ENCODE data around the gene GPD1.

The GPD1 gene

GRCh38 chr12:50085615-50086072, 18.2 kb upstream of the GPD1 start:
- Histone ChIP-seq H3K9ac (ENCODE audit: low read length) (peak overlapping the region; percentile 41), H3K36me3 (ENCODE audit: control insufficient read depth, insufficient read depth, low read length) (peaks cover 43% of the 10 kb centered on the region), H3K4me1 (ENCODE audit: control insufficient read depth, insufficient read depth, low read length) (peaks cover 7% of the 10 kb centered on the region; the same call in 1 of the 2 replicates), H3K27ac (ENCODE audit: low read depth, low read length) (peak overlapping the region; percentile 72; the same call in 1 of the 2 replicates), H3K4me3 (ENCODE audit: low read depth, low read length) (peak overlapping the region; percentile 70), H3K27me3 (ENCODE audit: control insufficient read depth, insufficient read depth, low read length) (peaks cover 20% of the 10 kb centered on the region), H3K9me3 (ENCODE audit: control insufficient read depth, insufficient read depth, low read depth, low read length) (no peaks in the 10 kb centered on the region)

GRCh38 chr12:50086148-50086547, 17.7 kb upstream of the GPD1 start:
- H3K27me3 ChIP-seq (ENCODE audit: control insufficient read depth, insufficient read depth, low read length), result peaks cover 15% of the 10 kb centered on the region; the same call in 1 of the 2 replicates
- H3K9ac ChIP-seq (ENCODE audit: low read length), result peak overlapping the region; percentile 41
- no peak overlapping the region for H3K27ac ChIP-seq (ENCODE audit: low read depth, low read length)
- peak overlapping the region; percentile 70 for H3K4me3 ChIP-seq (ENCODE audit: low read depth, low read length)
- no peaks in the 10 kb centered on the region for H3K9me3 ChIP-seq (ENCODE audit: control insufficient read depth, insufficient read depth, low read depth, low read length)
- H3K36me3 ChIP-seq (ENCODE audit: control insufficient read depth, insufficient read depth, low read length), result peaks cover 47% of the 10 kb centered on the region
- H3K4me1 ChIP-seq (ENCODE audit: control insufficient read depth, insufficient read depth, low read length), result peaks cover 4% of the 10 kb centered on the region; the same call in 1 of the 2 replicates

GRCh38 chr12:50087151-50087550, 16.7 kb upstream of the GPD1 start:
- no peak overlapping the region for H3K4me3 ChIP-seq (ENCODE audit: low read depth, low read length)
- H3K9me3 ChIP-seq (ENCODE audit: control insufficient read depth, insufficient read depth, low read depth, low read length), result no peaks in the 10 kb centered on the region
- no peak overlapping the region for H3K27ac ChIP-seq (ENCODE audit: low read depth, low read length)
- H3K36me3 ChIP-seq (ENCODE audit: control insufficient read depth, insufficient read depth, low read length), result peaks cover 57% of the 10 kb centered on the region
- H3K4me1 ChIP-seq (ENCODE audit: control insufficient read depth, insufficient read depth, low read length), result peaks cover 4% of the 10 kb centered on the region; the same call in 1 of the 2 replicates
- no peak overlapping the region for H3K9ac ChIP-seq (ENCODE audit: low read length)
- peaks cover 6% of the 10 kb centered on the region; the same call in 1 of the 2 replicates for H3K27me3 ChIP-seq (ENCODE audit: control insufficient read depth, insufficient read depth, low read length)

- H3K4me3 ChIP-seq (ENCODE audit: low read depth, low read length), result no peak overlapping the region
- H3K9me3 ChIP-seq (ENCODE audit: control insufficient read depth, insufficient read depth, low read depth, low read length), result no peaks in the 10 kb centered on the region
- peaks cover 4% of the 10 kb centered on the region; the same call in 1 of the 2 replicates for H3K4me1 ChIP-seq (ENCODE audit: control insufficient read depth, insufficient read depth, low read length)
- peaks cover 64% of the 10 kb centered on the region for H3K36me3 ChIP-seq (ENCODE audit: control insufficient read depth, insufficient read depth, low read length)
- no peaks in the 10 kb centered on the region for H3K27me3 ChIP-seq (ENCODE audit: control insufficient read depth, insufficient read depth, low read length)
- H3K27ac ChIP-seq (ENCODE audit: low read depth, low read length), result no peak overlapping the region
- no peak overlapping the region for H3K9ac ChIP-seq (ENCODE audit: low read length)
These were observed 15.8 kb upstream of the GPD1 start for GRCh38 chr12:50087995-50088394.

GRCh38 chr12:50088577-50089335, 15.1 kb upstream of the GPD1 start:
- Histone ChIP-seq H3K4me1 (ENCODE audit: control insufficient read depth, insufficient read depth, low read length) (peaks cover 4% of the 10 kb centered on the region; the same call in 1 of the 2 replicates), H3K36me3 (ENCODE audit: control insufficient read depth, insufficient read depth, low read length) (peaks cover 72% of the 10 kb centered on the region), H3K4me3 (ENCODE audit: low read depth, low read length) (no peak overlapping the region), H3K9me3 (ENCODE audit: control insufficient read depth, insufficient read depth, low read depth, low read length) (no peaks in the 10 kb centered on the region), H3K9ac (ENCODE audit: low read length) (no peak overlapping the region), H3K27ac (ENCODE audit: low read depth, low read length) (no peak overlapping the region), H3K27me3 (ENCODE audit: control insufficient read depth, insufficient read depth, low read length) (no peaks in the 10 kb centered on the region)

GRCh38 chr12:50089730-50090129, 14.1 kb upstream of the GPD1 start:
- H3K4me3 ChIP-seq (ENCODE audit: low read depth, low read length), result no peak overlapping the region
- peaks cover 4% of the 10 kb centered on the region; the same call in 1 of the 2 replicates for H3K4me1 ChIP-seq (ENCODE audit: control insufficient read depth, insufficient read depth, low read length)
- H3K9me3 ChIP-seq (ENCODE audit: control insufficient read depth, insufficient read depth, low read depth, low read length), result no peaks in the 10 kb centered on the region
- no peak overlapping the region for H3K27ac ChIP-seq (ENCODE audit: low read depth, low read length)
- no peak overlapping the region for H3K9ac ChIP-seq (ENCODE audit: low read length)
- no peaks in the 10 kb centered on the region for H3K27me3 ChIP-seq (ENCODE audit: control insufficient read depth, insufficient read depth, low read length)
- peaks cover 81% of the 10 kb centered on the region for H3K36me3 ChIP-seq (ENCODE audit: control insufficient read depth, insufficient read depth, low read length)

GRCh38 chr12:50090391-50090790, 13.4 kb upstream of the GPD1 start:
- Histone ChIP-seq H3K36me3 (ENCODE audit: control insufficient read depth, insufficient read depth, low read length) (peaks cover 86% of the 10 kb centered on the region), H3K9me3 (ENCODE audit: control insufficient read depth, insufficient read depth, low read depth, low read length) (no peaks in the 10 kb centered on the region), H3K4me1 (ENCODE audit: control insufficient read depth, insufficient read depth, low read length) (peaks cover 4% of the 10 kb centered on the region; the same call in 1 of the 2 replicates), H3K27me3 (ENCODE audit: control insufficient read depth, insufficient read depth, low read length) (no peaks in the 10 kb centered on the region), H3K4me3 (ENCODE audit: low read depth, low read length) (no peak overlapping the region), H3K27ac (ENCODE audit: low read depth, low read length) (no peak overlapping the region), H3K9ac (ENCODE audit: low read length) (no peak overlapping the region)

GRCh38 chr12:50097952-50098351, 5.9 kb upstream of the GPD1 start:
- H3K27ac ChIP-seq (ENCODE audit: low read depth, low read length), result no peak overlapping the region
- H3K4me1 ChIP-seq (ENCODE audit: control insufficient read depth, insufficient read depth, low read length), result peaks cover 3% of the 10 kb centered on the region; the same call in 1 of the 2 replicates
- no peaks in the 10 kb centered on the region for H3K9me3 ChIP-seq (ENCODE audit: control insufficient read depth, insufficient read depth, low read depth, low read length)
- no peak overlapping the region for H3K9ac ChIP-seq (ENCODE audit: low read length)
- peaks cover 85% of the 10 kb centered on the region for H3K36me3 ChIP-seq (ENCODE audit: control insufficient read depth, insufficient read depth, low read length)
- H3K27me3 ChIP-seq (ENCODE audit: control insufficient read depth, insufficient read depth, low read length), result no peaks in the 10 kb centered on the region
- H3K4me3 ChIP-seq (ENCODE audit: low read depth, low read length), result no peak overlapping the region

- Histone ChIP-seq H3K9me3 (ENCODE audit: control insufficient read depth, insufficient read depth, low read depth, low read length) (no peaks in the 10 kb centered on the region), H3K36me3 (ENCODE audit: control insufficient read depth, insufficient read depth, low read length) (peaks cover 70% of the 10 kb centered on the region), H3K9ac (ENCODE audit: low read length) (no peak overlapping the region), H3K27ac (ENCODE audit: low read depth, low read length) (no peak overlapping the region), H3K27me3 (ENCODE audit: control insufficient read depth, insufficient read depth, low read length) (no peaks in the 10 kb centered on the region), H3K4me3 (ENCODE audit: low read depth, low read length) (no peak overlapping the region), H3K4me1 (ENCODE audit: control insufficient read depth, insufficient read depth, low read length) (peaks cover 3% of the 10 kb centered on the region; the same call in 1 of the 2 replicates)
These were observed 4.4 kb upstream of the GPD1 start for GRCh38 chr12:50099302-50100008.

- Histone ChIP-seq H3K9me3 (ENCODE audit: control insufficient read depth, insufficient read depth, low read depth, low read length) (no peaks in the 10 kb centered on the region), H3K4me1 (ENCODE audit: control insufficient read depth, insufficient read depth, low read length) (peaks cover 3% of the 10 kb centered on the region; the same call in 1 of the 2 replicates), H3K36me3 (ENCODE audit: control insufficient read depth, insufficient read depth, low read length) (peaks cover 61% of the 10 kb centered on the region), H3K27ac (ENCODE audit: low read depth, low read length) (no peak overlapping the region), H3K9ac (ENCODE audit: low read length) (no peak overlapping the region), H3K4me3 (ENCODE audit: low read depth, low read length) (no peak overlapping the region), H3K27me3 (ENCODE audit: control insufficient read depth, insufficient read depth, low read length) (no peaks in the 10 kb centered on the region)
These were observed 3.2 kb upstream of the GPD1 start for GRCh38 chr12:50100561-50100960.

- Histone ChIP-seq H3K36me3 (ENCODE audit: control insufficient read depth, insufficient read depth, low read length) (peaks cover 50% of the 10 kb centered on the region), H3K27me3 (ENCODE audit: control insufficient read depth, insufficient read depth, low read length) (no peaks in the 10 kb centered on the region)
These were observed 2.1 kb upstream of the GPD1 start for GRCh38 chr12:50101663-50102062.

More at GRCh38 chr12:50101663-50102062, 2.1 kb upstream of the GPD1 start:
- Histone ChIP-seq H3K4me3 (ENCODE audit: low read depth, low read length) (no peak overlapping the region), H3K9me3 (ENCODE audit: control insufficient read depth, insufficient read depth, low read depth, low read length) (no peaks in the 10 kb centered on the region), H3K9ac (ENCODE audit: low read length) (no peak overlapping the region), H3K27ac (ENCODE audit: low read depth, low read length) (no peak overlapping the region), H3K4me1 (ENCODE audit: control insufficient read depth, insufficient read depth, low read length) (peaks cover 3% of the 10 kb centered on the region; the same call in 1 of the 2 replicates)
